ENCODE data around the gene MTX1. TPM values are rescaled to one million over a fixed set of nuclear protein-coding genes. Genes with fewer than 3 reads are reported as not detected.
"Not testable (repeated sequence)": the region's sequence is repeated elsewhere in the genome, so short reads cannot be mapped to it uniquely, and the experiment has no call there.

MTX1 gene
- 10 to 100 TPM; 17.7 to 18.2 TPM for total RNA-seq
- 10 to 100 TPM; 42.5 to 65.5 TPM for polyA plus RNA-seq

- intact Hi-C loops (cut with micrococcal nuclease), result loop anchor here (5.0 kb wide), 2 partner anchors 34 to 36 kb away; partner anchors contain the start of genes KRTCAP2 and TRIM46
Measured at GRCh38 chr1:155208541-155209311, at the start of gene MTX1. Gene MTX1 (plus strand): TSS chr1:155208695. CDS start chr1:155208805, 110 bp downstream.

GRCh38 chr1:155158991-155159390 is 49.5 kb upstream of the MTX1 start:
- Histone ChIP-seq H3K4me3 (ENCODE audit: low read length in 2 of 2) (no peak overlapping the region), H3K9me3 (ENCODE audit: control insufficient read depth in 1 of 2, low read length in 2 of 2) (no peaks in the 10 kb centered on the region), H3K27ac (ENCODE audit: low read depth, low read length) (no peak overlapping the region), H3K36me3 (ENCODE audit: insufficient read depth, low read length) (no peaks in the 10 kb centered on the region), H3K27me3 (ENCODE audit: insufficient read depth, low read length) (no peaks in the 10 kb centered on the region), H3K4me1 (ENCODE audit: insufficient read depth, low read length) (no peaks in the 10 kb centered on the region)
- no peak for DNase-seq
- H3K27me3 Mint-ChIP-seq, result no peaks in the 10 kb centered on the region
- H3K4me1 Mint-ChIP-seq, result no peaks in the 10 kb centered on the region
- no peak overlapping the region for H3K27ac Mint-ChIP-seq
- ChIA-PET CTCF (ENCODE audit: partially characterized antibody) (interaction anchor here (0.8 kb wide), 1 partner anchor 56 kb away, joined by 3 read pairs; no protein-coding TSS in a partner anchor), POLR2A (ENCODE audit: partially characterized antibody) (no interaction called here)
- no peak overlapping the region for H3K4me3 Mint-ChIP-seq
- intact Hi-C loops (cut with micrococcal nuclease), result no loop called here
- no peaks in the 10 kb centered on the region for H3K36me3 Mint-ChIP-seq
- peaks cover 0 to 1% (median 0%) of the 10 kb centered on the region in 8 donors for H3K9me3 Mint-ChIP-seq

More at GRCh38 chr1:155208541-155209311, at the start of gene MTX1:
- Mint-ChIP-seq H3K4me3 (peak within 1 kb of the TSS; percentile 86 to 92 (median 89)), H3K27me3 (no peaks in the 10 kb centered on the region), H3K36me3 (peaks cover 11 to 15% of the 10 kb centered on the region in 2 donors), H3K27ac (peak within 1 kb of the TSS; percentile 95 to 98 (median 98)), H3K4me1 (peaks cover 17 to 29% (median 24%) of the 10 kb centered on the region in 4 donors), H3K9me3 (no peaks in the 10 kb centered on the region)
- Histone ChIP-seq H3K36me3 (ENCODE audit: insufficient read depth, low read length) (peaks cover 7% of the 10 kb centered on the region), H3K4me1 (ENCODE audit: insufficient read depth, low read length) (peaks cover 29% of the 10 kb centered on the region), H3K4me3 (ENCODE audit: low read length in 2 of 2) (peak within 1 kb of the TSS; percentile 68 to 100), H3K27ac (ENCODE audit: low read depth, low read length) (peak within 1 kb of the TSS; percentile 100), H3K27me3 (ENCODE audit: insufficient read depth, low read length) (no peaks in the 10 kb centered on the region), H3K9me3 (ENCODE audit: control insufficient read depth in 1 of 2, low read length in 2 of 2) (no peaks in the 10 kb centered on the region)
- peak; percentile 90 to 96 (median 91) for DNase-seq
- CTCF ChIA-PET (ENCODE audit: partially characterized antibody), result interaction anchor here (1.1 to 5.6 kb wide), 7 partner anchors 10 to 42 kb away, joined by 3 to 106 read pairs (median 22); partner anchors contain the start of gene KRTCAP2
- POLR2A ChIA-PET (ENCODE audit: partially characterized antibody), result interaction anchor here (0.6 to 4.4 kb wide), 15 partner anchors 10 to 764 kb away, joined by 3 to 89 read pairs (median 4); partner anchors contain the start of genes CLK2, KRTCAP2, PMVK and TRIM46

GRCh38 chr1:155160128-155160527 is 48.4 kb upstream of the MTX1 start:
- H3K4me3 Mint-ChIP-seq, result no peak overlapping the region
- no peak for DNase-seq
- Histone ChIP-seq H3K4me1 (ENCODE audit: insufficient read depth, low read length) (no peaks in the 10 kb centered on the region), H3K4me3 (ENCODE audit: low read length in 2 of 2) (no peak overlapping the region), H3K27me3 (ENCODE audit: insufficient read depth, low read length) (no peaks in the 10 kb centered on the region), H3K9me3 (ENCODE audit: control insufficient read depth in 1 of 2, low read length in 2 of 2) (no peaks in the 10 kb centered on the region), H3K36me3 (ENCODE audit: insufficient read depth, low read length) (no peaks in the 10 kb centered on the region), H3K27ac (ENCODE audit: low read depth, low read length) (no peak overlapping the region)
- no peaks in the 10 kb centered on the region for H3K27me3 Mint-ChIP-seq
- no peaks in the 10 kb centered on the region for H3K36me3 Mint-ChIP-seq
- intact Hi-C loops (cut with micrococcal nuclease), result no loop called here
- H3K27ac Mint-ChIP-seq, result peak overlapping the region in 1 of 7 donors; percentile 29
- peaks cover 0 to 1% (median 0%) of the 10 kb centered on the region in 8 donors for H3K9me3 Mint-ChIP-seq
- ChIA-PET POLR2A (ENCODE audit: partially characterized antibody) (no interaction called here), CTCF (ENCODE audit: partially characterized antibody) (interaction anchor here (0.9 kb wide), 1 partner anchor 69 kb away, joined by 4 read pairs; no protein-coding TSS in a partner anchor)
- H3K4me1 Mint-ChIP-seq, result no peaks in the 10 kb centered on the region

GRCh38 chr1:155162631-155163030 is 45.9 kb upstream of the MTX1 start:
- H3K4me1 ChIP-seq (ENCODE audit: insufficient read depth, low read length); H3K9me3 Mint-ChIP-seq; H3K36me3 ChIP-seq (ENCODE audit: insufficient read depth, low read length); H3K36me3 Mint-ChIP-seq; DNase-seq; H3K27me3 Mint-ChIP-seq; H3K4me3 ChIP-seq (ENCODE audit: low read length in 2 of 2); H3K4me1 Mint-ChIP-seq; H3K9me3 ChIP-seq (ENCODE audit: control insufficient read depth in 1 of 2, low read length in 2 of 2); H3K27ac Mint-ChIP-seq; H3K4me3 Mint-ChIP-seq; H3K27ac ChIP-seq (ENCODE audit: low read depth, low read length); intact Hi-C loops (cut with micrococcal nuclease); H3K27me3 ChIP-seq (ENCODE audit: insufficient read depth, low read length): not testable (repeated sequence)
- POLR2A ChIA-PET (ENCODE audit: partially characterized antibody), result interaction anchor here (0.7 kb wide), 1 partner anchor 78 kb away, joined by 3 read pairs; no protein-coding TSS in a partner anchor
- CTCF ChIA-PET (ENCODE audit: partially characterized antibody), result interaction anchor here (0.8 to 1.4 kb wide), 3 partner anchors 10 to 77 kb away, joined by 3 to 4 read pairs (median 3); partner anchors contain the start of gene KRTCAP2

- CTCF ChIA-PET (ENCODE audit: partially characterized antibody), result interaction anchor here (0.8 to 12.5 kb wide), 3 partner anchors 9 to 607 kb away, joined by 4 to 229 read pairs (median 4); partner anchors contain the start of gene KRTCAP2
- H3K4me1 Mint-ChIP-seq, result peaks cover 7 to 13% (median 11%) of the 10 kb centered on the region in 4 donors
- not testable (repeated sequence) for DNase-seq
Measured at GRCh38 chr1:155163785-155164184, 44.7 kb upstream of the MTX1 start.

GRCh38 chr1:155164625-155165024 is 43.9 kb upstream of the MTX1 start:
- peaks cover 7 to 19% (median 13%) of the 10 kb centered on the region in 4 donors for H3K4me1 Mint-ChIP-seq
- H3K27ac ChIP-seq (ENCODE audit: low read depth, low read length); DNase-seq; POLR2A ChIA-PET (ENCODE audit: partially characterized antibody); intact Hi-C loops (cut with micrococcal nuclease); H3K9me3 Mint-ChIP-seq; H3K4me3 ChIP-seq (ENCODE audit: low read length in 2 of 2); H3K27me3 ChIP-seq (ENCODE audit: insufficient read depth, low read length); H3K27me3 Mint-ChIP-seq; H3K9me3 ChIP-seq (ENCODE audit: control insufficient read depth in 1 of 2, low read length in 2 of 2); H3K4me3 Mint-ChIP-seq; H3K27ac Mint-ChIP-seq: not testable (repeated sequence)
- peaks cover 10% of the 10 kb centered on the region for H3K4me1 ChIP-seq (ENCODE audit: insufficient read depth, low read length)
- H3K36me3 ChIP-seq (ENCODE audit: insufficient read depth, low read length), result peaks cover 11% of the 10 kb centered on the region
- H3K36me3 Mint-ChIP-seq, result peaks cover 11% of the 10 kb centered on the region in 2 donors
- CTCF ChIA-PET (ENCODE audit: partially characterized antibody), result interaction anchor here (0.8 to 12.5 kb wide), 4 partner anchors 69 to 608 kb away, joined by 4 to 229 read pairs (median 14); no protein-coding TSS in a partner anchor

More at GRCh38 chr1:155163785-155164184, 44.7 kb upstream of the MTX1 start:
- H3K27me3 Mint-ChIP-seq; H3K9me3 ChIP-seq (ENCODE audit: control insufficient read depth in 1 of 2, low read length in 2 of 2); H3K9me3 Mint-ChIP-seq; H3K27me3 ChIP-seq (ENCODE audit: insufficient read depth, low read length); POLR2A ChIA-PET (ENCODE audit: partially characterized antibody); intact Hi-C loops (cut with micrococcal nuclease); H3K36me3 Mint-ChIP-seq; H3K4me3 ChIP-seq (ENCODE audit: low read length in 2 of 2); H3K4me3 Mint-ChIP-seq; H3K36me3 ChIP-seq (ENCODE audit: insufficient read depth, low read length); H3K27ac ChIP-seq (ENCODE audit: low read depth, low read length): not testable (repeated sequence)
- H3K27ac Mint-ChIP-seq, result peak overlapping the region in 1 of 7 donors; percentile 53
- peaks cover 10% of the 10 kb centered on the region for H3K4me1 ChIP-seq (ENCODE audit: insufficient read depth, low read length)

GRCh38 chr1:155166051-155166470 is 42.4 kb upstream of the MTX1 start:
- peaks cover 15 to 16% of the 10 kb centered on the region in 2 donors for H3K36me3 Mint-ChIP-seq
- H3K4me3 Mint-ChIP-seq, result no peak overlapping the region
- H3K27ac Mint-ChIP-seq, result no peak overlapping the region
- DNase-seq, result no peak
- Histone ChIP-seq H3K4me1 (ENCODE audit: insufficient read depth, low read length) (peaks cover 10% of the 10 kb centered on the region), H3K36me3 (ENCODE audit: insufficient read depth, low read length) (peaks cover 18% of the 10 kb centered on the region), H3K27ac (ENCODE audit: low read depth, low read length) (no peak overlapping the region), H3K27me3 (ENCODE audit: insufficient read depth, low read length) (no peaks in the 10 kb centered on the region), H3K9me3 (ENCODE audit: control insufficient read depth in 1 of 2, low read length in 2 of 2) (no peaks in the 10 kb centered on the region), H3K4me3 (ENCODE audit: low read length in 2 of 2) (no peak overlapping the region)
- peaks cover 0 to 2% (median 0%) of the 10 kb centered on the region in 8 donors for H3K9me3 Mint-ChIP-seq
- intact Hi-C loops (cut with micrococcal nuclease), result no loop called here
- peaks cover 7 to 19% (median 17%) of the 10 kb centered on the region in 4 donors for H3K4me1 Mint-ChIP-seq
- no peaks in the 10 kb centered on the region for H3K27me3 Mint-ChIP-seq
- CTCF ChIA-PET (ENCODE audit: partially characterized antibody), result interaction anchor here (1.1 to 12.5 kb wide), 7 partner anchors 11 to 122 kb away, joined by 4 to 229 read pairs (median 9); partner anchors contain the start of gene SLC50A1
- POLR2A ChIA-PET (ENCODE audit: partially characterized antibody), result interaction anchor here (2.1 kb wide), 1 partner anchor 75 kb away, joined by 14 read pairs; no protein-coding TSS in a partner anchor
